ENCODE data around the gene CDC42BPB.

Gene CDC42BPB

DNA sequence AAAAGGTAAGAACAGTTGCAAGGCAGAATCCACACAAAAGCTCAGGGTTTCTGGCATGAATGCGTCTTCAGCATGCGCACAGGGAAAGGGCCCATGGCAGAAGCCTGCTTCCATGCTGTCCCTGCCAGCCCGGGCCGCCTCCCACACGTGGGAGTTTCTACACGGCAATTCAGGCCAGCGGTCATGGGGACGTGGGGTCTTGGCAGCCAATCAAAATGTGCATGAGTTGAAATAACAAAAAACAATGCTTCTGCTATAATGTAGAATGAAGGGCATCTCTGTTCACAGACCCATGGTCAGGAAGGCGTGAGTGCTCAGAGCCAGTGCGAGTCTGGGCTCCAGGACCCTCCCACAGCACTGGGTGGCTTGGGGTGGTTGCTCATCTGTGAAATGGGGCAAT, 106.3 kb downstream of the CDC42BPB start:
- H3K27ac ChIP-seq (ENCODE audit: low read length): no peak overlapping the region

GRCh38 chr14:102949801-102950451, 107.4 kb downstream of the CDC42BPB start:
- no peak overlapping the region for H3K4me3 ChIP-seq (ENCODE audit: low read length)

More for the DNA sequence above, 106.3 kb downstream of the CDC42BPB start:
- Histone ChIP-seq H3K36me3 (ENCODE audit: insufficient read depth, low read depth, low read length) (peaks cover 89% of the 10 kb centered on the region), H3K4me1 (ENCODE audit: insufficient read depth, low read length) (no peaks in the 10 kb centered on the region), H3K9ac (ENCODE audit: low read depth, low read length) (no peak overlapping the region), H3K4me3 (ENCODE audit: low read length) (no peak overlapping the region), H3K9me3 (ENCODE audit: insufficient read depth, low read depth, low read length) (no peaks in the 10 kb centered on the region), H3K27me3 (ENCODE audit: insufficient read depth, low read length) (no peaks in the 10 kb centered on the region)

DNA sequence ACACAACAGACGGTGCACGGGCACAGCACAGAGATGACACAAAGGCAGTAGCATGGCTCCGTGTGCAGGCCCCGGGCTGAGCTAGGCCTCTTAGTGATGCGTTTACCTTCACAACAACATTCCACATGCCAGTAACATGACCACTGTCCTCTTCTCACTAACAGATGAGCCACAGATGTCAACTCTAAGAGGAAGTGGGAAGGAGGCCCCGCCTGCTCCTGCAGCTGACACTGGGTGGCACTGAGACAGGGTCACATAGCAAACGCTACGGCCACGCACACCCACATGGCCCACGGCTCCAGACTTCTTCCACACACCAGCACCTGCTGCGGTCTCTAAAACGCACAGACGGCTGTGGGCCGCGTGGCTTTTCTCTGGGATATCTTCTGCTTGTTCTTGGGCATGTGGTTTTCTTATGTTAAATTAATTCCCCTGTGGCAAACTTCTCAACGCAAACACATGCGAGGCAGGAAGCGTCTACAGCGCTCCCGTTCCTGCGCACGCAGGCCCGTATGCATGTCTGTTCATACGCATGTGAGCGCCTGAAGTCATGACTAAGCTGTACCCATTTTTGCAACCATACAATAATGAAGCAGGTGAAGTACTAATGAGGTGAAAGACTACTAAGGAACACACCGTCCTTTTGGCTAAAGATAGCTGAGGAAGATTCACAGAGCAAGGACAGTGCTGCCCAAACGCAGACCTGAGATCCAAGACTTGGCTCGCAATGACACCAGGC, 108.1 kb downstream of the CDC42BPB start:
- no peaks in the 10 kb centered on the region for H3K9me3 ChIP-seq (ENCODE audit: insufficient read depth, low read depth, low read length)
- H3K4me1 ChIP-seq (ENCODE audit: insufficient read depth, low read length): no peaks in the 10 kb centered on the region
- H3K27me3 ChIP-seq (ENCODE audit: insufficient read depth, low read length): no peaks in the 10 kb centered on the region
- no peak overlapping the region for H3K4me3 ChIP-seq (ENCODE audit: low read length)
- H3K27ac ChIP-seq (ENCODE audit: low read length): no peak overlapping the region
- peaks cover 87% of the 10 kb centered on the region for H3K36me3 ChIP-seq (ENCODE audit: insufficient read depth, low read depth, low read length)
- H3K9ac ChIP-seq (ENCODE audit: low read depth, low read length): no peak overlapping the region

More at GRCh38 chr14:102949801-102950451, 107.4 kb downstream of the CDC42BPB start:
- Histone ChIP-seq H3K27me3 (ENCODE audit: insufficient read depth, low read length) (no peaks in the 10 kb centered on the region), H3K4me1 (ENCODE audit: insufficient read depth, low read length) (no peaks in the 10 kb centered on the region), H3K9ac (ENCODE audit: low read depth, low read length) (no peak overlapping the region), H3K27ac (ENCODE audit: low read length) (no peak overlapping the region), H3K36me3 (ENCODE audit: insufficient read depth, low read depth, low read length) (peaks cover 88% of the 10 kb centered on the region), H3K9me3 (ENCODE audit: insufficient read depth, low read depth, low read length) (no peaks in the 10 kb centered on the region)

GRCh38 chr14:102948698-102949061, 108.7 kb downstream of the CDC42BPB start:
- Histone ChIP-seq H3K27me3 (ENCODE audit: insufficient read depth, low read length) (no peaks in the 10 kb centered on the region), H3K4me1 (ENCODE audit: insufficient read depth, low read length) (no peaks in the 10 kb centered on the region), H3K4me3 (ENCODE audit: low read length) (no peak overlapping the region), H3K36me3 (ENCODE audit: insufficient read depth, low read depth, low read length) (peaks cover 87% of the 10 kb centered on the region), H3K27ac (ENCODE audit: low read length) (no peak overlapping the region), H3K9me3 (ENCODE audit: insufficient read depth, low read depth, low read length) (no peaks in the 10 kb centered on the region), H3K9ac (ENCODE audit: low read depth, low read length) (no peak overlapping the region)

DNA sequence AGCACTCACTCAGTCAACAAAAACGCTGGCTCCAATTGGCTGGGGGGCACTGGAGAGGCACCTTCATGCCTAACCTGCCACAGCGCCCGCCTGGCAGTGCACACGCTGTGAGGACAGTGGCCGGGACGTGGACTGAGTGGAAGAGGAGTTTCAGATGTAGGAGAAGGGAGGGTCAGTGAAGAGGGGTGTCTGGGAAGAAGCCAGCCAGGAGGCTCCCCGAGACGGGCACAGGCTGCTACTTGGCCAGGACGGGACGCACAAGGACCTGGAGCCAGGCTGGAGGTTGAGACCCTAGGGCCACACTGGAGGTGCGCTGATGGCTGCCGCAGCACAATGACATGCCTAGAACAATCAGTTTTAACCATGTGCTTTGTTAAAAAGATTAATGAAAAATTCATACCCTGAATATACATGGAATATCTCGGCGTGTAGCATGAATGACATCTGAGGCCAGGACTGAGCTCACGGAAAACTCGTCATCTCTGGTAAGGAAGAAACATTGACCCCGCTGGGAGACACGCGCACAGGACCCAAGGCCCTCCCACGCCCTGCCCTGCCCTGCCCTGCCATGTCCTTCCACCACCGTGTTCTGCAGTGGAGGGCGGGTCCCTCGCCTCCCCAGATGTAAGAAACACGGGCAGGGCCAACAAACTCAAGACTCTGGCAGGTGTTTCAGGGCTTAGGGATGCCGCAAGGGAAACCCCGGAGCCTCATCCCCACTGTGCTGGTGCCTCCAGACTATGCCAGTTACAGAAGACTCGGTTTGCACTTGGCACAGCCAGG, 109.8 kb downstream of the CDC42BPB start:
- Histone ChIP-seq H3K27ac (ENCODE audit: low read length) (no peak overlapping the region), H3K9ac (ENCODE audit: low read depth, low read length) (no peak overlapping the region), H3K36me3 (ENCODE audit: insufficient read depth, low read depth, low read length) (peaks cover 85% of the 10 kb centered on the region)

DNA sequence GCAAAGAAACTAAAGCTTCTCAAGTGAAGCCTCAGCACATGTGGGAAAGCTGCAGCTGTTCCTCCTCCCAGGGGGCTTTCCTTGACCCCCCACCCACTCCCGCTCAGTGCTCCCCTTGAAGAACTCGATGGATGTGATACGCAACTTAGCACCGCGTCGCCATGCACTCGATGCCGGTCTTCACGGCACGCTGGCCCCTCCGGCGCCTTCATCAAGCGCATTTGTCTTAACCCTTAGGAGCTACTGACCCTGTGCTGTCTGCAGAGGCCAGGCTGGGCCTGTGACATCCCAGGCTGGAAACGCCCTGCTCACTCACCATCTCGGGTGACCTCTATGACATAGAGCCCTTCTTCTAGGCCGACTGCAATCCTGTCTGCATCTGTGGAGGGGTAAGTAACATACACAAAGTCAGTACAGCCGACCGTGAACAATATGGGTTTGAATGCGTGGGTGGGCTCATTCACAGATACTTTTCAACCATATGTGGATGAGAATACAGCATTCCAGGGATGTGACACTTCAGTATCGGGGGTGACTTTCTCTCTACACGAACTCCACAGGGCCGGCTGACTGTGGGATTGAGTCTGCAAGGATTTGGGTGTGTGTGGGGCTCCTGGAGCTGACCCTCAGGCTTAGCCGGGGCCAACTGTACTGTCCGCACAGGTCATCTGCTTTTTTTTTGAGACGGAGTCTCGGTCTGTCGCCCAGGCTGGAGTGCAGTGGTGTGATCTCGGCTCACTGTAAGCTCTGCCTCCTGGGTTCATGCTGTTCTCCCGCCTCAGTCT, 111.8 kb downstream of the CDC42BPB start:
- H3K4me1 ChIP-seq (ENCODE audit: insufficient read depth, low read length): no peaks in the 10 kb centered on the region
- H3K36me3 ChIP-seq (ENCODE audit: insufficient read depth, low read depth, low read length): peaks cover 86% of the 10 kb centered on the region
- H3K27ac ChIP-seq (ENCODE audit: low read length): no peak overlapping the region
- no peak overlapping the region for H3K9ac ChIP-seq (ENCODE audit: low read depth, low read length)
- H3K9me3 ChIP-seq (ENCODE audit: insufficient read depth, low read depth, low read length): no peaks in the 10 kb centered on the region
- no peak overlapping the region for H3K4me3 ChIP-seq (ENCODE audit: low read length)
- no peaks in the 10 kb centered on the region for H3K27me3 ChIP-seq (ENCODE audit: insufficient read depth, low read length)

More for the DNA sequence above, 109.8 kb downstream of the CDC42BPB start:
- no peaks in the 10 kb centered on the region for H3K27me3 ChIP-seq (ENCODE audit: insufficient read depth, low read length)
- H3K4me3 ChIP-seq (ENCODE audit: low read length): no peak overlapping the region
- H3K9me3 ChIP-seq (ENCODE audit: insufficient read depth, low read depth, low read length): no peaks in the 10 kb centered on the region
- no peaks in the 10 kb centered on the region for H3K4me1 ChIP-seq (ENCODE audit: insufficient read depth, low read length)

- Histone ChIP-seq H3K4me1 (ENCODE audit: insufficient read depth, low read length) (no peaks in the 10 kb centered on the region), H3K4me3 (ENCODE audit: low read length) (no peak overlapping the region), H3K9ac (ENCODE audit: low read depth, low read length) (no peak overlapping the region), H3K27me3 (ENCODE audit: insufficient read depth, low read length) (no peaks in the 10 kb centered on the region), H3K36me3 (ENCODE audit: insufficient read depth, low read depth, low read length) (peaks cover 86% of the 10 kb centered on the region), H3K9me3 (ENCODE audit: insufficient read depth, low read depth, low read length) (no peaks in the 10 kb centered on the region), H3K27ac (ENCODE audit: low read length) (no peak overlapping the region)
These were observed 112.7 kb downstream of the CDC42BPB start for GRCh38 chr14:102944448-102945330.

DNA sequence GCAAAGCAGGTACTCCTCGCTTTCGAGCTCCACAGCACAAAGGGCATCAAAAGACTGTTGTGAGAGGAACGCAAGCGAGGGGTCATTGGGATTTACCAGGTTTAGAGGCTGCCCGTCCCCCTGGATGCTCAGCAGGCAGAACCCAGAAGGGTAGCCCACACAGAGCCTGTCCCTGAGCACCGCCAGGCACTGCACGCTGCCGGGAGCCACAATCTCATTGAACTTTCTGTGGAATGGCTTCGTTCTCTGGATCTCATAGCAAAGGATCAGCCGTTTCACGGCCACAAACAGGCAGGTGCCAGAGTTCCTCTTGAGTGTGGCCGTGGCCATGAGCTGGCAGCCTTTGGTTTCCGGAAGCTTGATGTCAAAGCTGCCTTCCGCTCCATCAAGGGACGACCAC, 113.4 kb downstream of the CDC42BPB start:
- peaks cover 86% of the 10 kb centered on the region for H3K36me3 ChIP-seq (ENCODE audit: insufficient read depth, low read depth, low read length)
- H3K27me3 ChIP-seq (ENCODE audit: insufficient read depth, low read length): no peaks in the 10 kb centered on the region
- no peak overlapping the region for H3K9ac ChIP-seq (ENCODE audit: low read depth, low read length)
- no peak overlapping the region for H3K4me3 ChIP-seq (ENCODE audit: low read length)
- H3K4me1 ChIP-seq (ENCODE audit: insufficient read depth, low read length): no peaks in the 10 kb centered on the region
- H3K9me3 ChIP-seq (ENCODE audit: insufficient read depth, low read depth, low read length): no peaks in the 10 kb centered on the region
- no peak overlapping the region for H3K27ac ChIP-seq (ENCODE audit: low read length)

- Histone ChIP-seq H3K4me1 (ENCODE audit: insufficient read depth, low read length) (no peaks in the 10 kb centered on the region), H3K36me3 (ENCODE audit: insufficient read depth, low read depth, low read length) (peaks cover 82% of the 10 kb centered on the region), H3K9ac (ENCODE audit: low read depth, low read length) (no peak overlapping the region)
These were observed 113.9 kb downstream of the CDC42BPB start for GRCh38 chr14:102943454-102943853.

GRCh38 chr14:102942069-102942468, 115.3 kb downstream of the CDC42BPB start:
- H3K4me3 ChIP-seq (ENCODE audit: low read length): no peak overlapping the region
- no peaks in the 10 kb centered on the region for H3K27me3 ChIP-seq (ENCODE audit: insufficient read depth, low read length)
- H3K27ac ChIP-seq (ENCODE audit: low read length): no peak overlapping the region
- no peaks in the 10 kb centered on the region for H3K9me3 ChIP-seq (ENCODE audit: insufficient read depth, low read depth, low read length)
- H3K36me3 ChIP-seq (ENCODE audit: insufficient read depth, low read depth, low read length): peaks cover 77% of the 10 kb centered on the region
- H3K9ac ChIP-seq (ENCODE audit: low read depth, low read length): no peak overlapping the region
- H3K4me1 ChIP-seq (ENCODE audit: insufficient read depth, low read length): no peaks in the 10 kb centered on the region

More at GRCh38 chr14:102943454-102943853, 113.9 kb downstream of the CDC42BPB start:
- no peaks in the 10 kb centered on the region for H3K9me3 ChIP-seq (ENCODE audit: insufficient read depth, low read depth, low read length)
- H3K27ac ChIP-seq (ENCODE audit: low read length): no peak overlapping the region
- no peak overlapping the region for H3K4me3 ChIP-seq (ENCODE audit: low read length)
- H3K27me3 ChIP-seq (ENCODE audit: insufficient read depth, low read length): no peaks in the 10 kb centered on the region

Data from iPS-20b (cell line).